DND-41 (cell line): ENCODE data around the gene PTPRA.

Experiments used
- ATAC-seq: fragments of 200-7000 bp; cut with Tn5 transposase; 3 replicates; pipeline ENCODE4 v1.9.1; 2021; ENCODE audit warnings: low read depth; ENCODE audit not compliant: insufficient read depth
- DNase-seq: peaks from one replicate; pipeline ENCODE4 v3.0.0-alpha.2; 2020
- H2AFZ ChIP-seq: 2 replicates; pipeline ENCODE4 v1.6.0; 2012; ENCODE audit warnings: low read depth, low read length
- H3K27ac ChIP-seq: 2 replicates; pipeline ENCODE4 v1.5.1; 2012; ENCODE audit warnings: low read length, inconsistent platforms
- H3K27me3 ChIP-seq: fragments of 200-600 bp; sonication (generic); 2 replicates; pipeline ENCODE4 v1.6.0; 2012; ENCODE audit warnings: low read length, mild to moderate bottlenecking, inconsistent platforms; ENCODE audit not compliant: insufficient read depth, poor library complexity
- H3K36me3 ChIP-seq: 2 replicates; pipeline ENCODE4 v1.5.1; 2012; ENCODE audit warnings: low read length, inconsistent platforms; ENCODE audit not compliant: insufficient read depth
- H3K4me1 ChIP-seq: 2 replicates; pipeline ENCODE4 v1.5.1; 2012; ENCODE audit warnings: mild to moderate bottlenecking, low read length; ENCODE audit not compliant: insufficient read depth
- H3K4me2 ChIP-seq: 2 replicates; pipeline ENCODE4 v1.6.0; 2012; ENCODE audit warnings: mild to moderate bottlenecking, moderate library complexity, low read length, inconsistent platforms; ENCODE audit not compliant: insufficient read depth
- H3K4me3 ChIP-seq, 2 experiments: fragments of 200-600 bp in 1 of 2; shearing (Covaris generic) in 1 of 2; 2 replicates each; pipeline ENCODE4 v1.5.1; 2012 to 2016; ENCODE audit warnings: inconsistent platforms in 2 of 2, low read length in 2 of 2, mild to moderate bottlenecking in 2 of 2, low read depth in 1 of 2, moderate library complexity in 1 of 2
- H3K79me2 ChIP-seq: 2 replicates; pipeline ENCODE4 v1.6.0; 2012; ENCODE audit warnings: low read length, inconsistent platforms; ENCODE audit not compliant: insufficient read depth
- H3K9ac ChIP-seq: 2 replicates; pipeline ENCODE4 v1.6.0; 2012; ENCODE audit warnings: low read depth, mild to moderate bottlenecking, inconsistent platforms, low read length, moderate library complexity
- H3K9me3 ChIP-seq: 2 replicates; pipeline ENCODE4 v1.5.1; 2012; ENCODE audit warnings: low read length, moderate library complexity, mild to moderate bottlenecking, inconsistent platforms; ENCODE audit not compliant: insufficient read depth, severe bottlenecking
- H4K20me1 ChIP-seq: 2 replicates; pipeline ENCODE4 v1.6.0; 2012; ENCODE audit warnings: low read length; ENCODE audit not compliant: insufficient read depth
- CTCF ChIP-seq: IDR thresholded peaks from 2 replicates; pipeline ENCODE4 v1.5.1; 2012; ENCODE audit warnings: borderline replicate concordance, low read length, moderate library complexity, mild to moderate bottlenecking; ENCODE audit not compliant: poor library complexity, severe bottlenecking; ENCODE audit errors: extremely low read depth
- EZH2 ChIP-seq: IDR thresholded peaks from 3 replicates; pipeline ENCODE4 v1.6.1; 2012; ENCODE audit warnings: borderline replicate concordance, low read depth, mild to moderate bottlenecking, moderate library complexity, low read length, inconsistent platforms; ENCODE audit not compliant: severe bottlenecking

PTPRA gene

GRCh38 chr20:2899243-2899642, 26.0 kb downstream of the PTPRA start:
- Histone ChIP-seq H3K4me2 (no peak overlapping the region), H3K27me3 (no peaks in the 10 kb centered on the region), H3K4me1 (peaks cover 3% of the 10 kb centered on the region; the same call in 1 of the 2 replicates), H3K36me3 (peaks cover under 1% of the 10 kb centered on the region; the same call in 1 of the 2 replicates), H2AFZ (no peak overlapping the region), H4K20me1 (peaks cover 25% of the 10 kb centered on the region; the same call in 1 of the 2 replicates), H3K4me3 (no peak overlapping the region), H3K9me3 (peaks cover 4% of the 10 kb centered on the region), H3K27ac (no peak overlapping the region), H3K9ac (no peak overlapping the region), H3K79me2 (peaks cover 78% of the 10 kb centered on the region)
- TF ChIP-seq CTCF (no peak), EZH2 (no peak)
- ATAC-seq (no peak), DNase-seq (no peak)

- Histone ChIP-seq H3K27me3 (no peaks in the 10 kb centered on the region), H3K4me3 (no peak overlapping the region), H3K4me2 (no peak overlapping the region), H4K20me1 (peaks cover 30% of the 10 kb centered on the region; the same call in 1 of the 2 replicates), H3K9ac (no peak overlapping the region), H3K4me1 (peaks cover 3% of the 10 kb centered on the region; the same call in 1 of the 2 replicates), H3K36me3 (no peaks in the 10 kb centered on the region), H3K9me3 (no peaks in the 10 kb centered on the region), H3K79me2 (peaks cover 74% of the 10 kb centered on the region), H2AFZ (no peak overlapping the region), H3K27ac (no peak overlapping the region)
- peak; percentile 83 for ATAC-seq
- no peak for DNase-seq
- TF ChIP-seq CTCF, result no peak
- TF ChIP-seq EZH2, result no peak
Measured at GRCh38 chr20:2900845-2901592, 27.7 kb downstream of the PTPRA start.

GRCh38 chr20:2902291-2902690, 29.0 kb downstream of the PTPRA start:
- Histone ChIP-seq H3K4me3 (no peak overlapping the region), H3K79me2 (peaks cover 70% of the 10 kb centered on the region), H3K27ac (no peak overlapping the region), H3K9me3 (no peaks in the 10 kb centered on the region), H3K27me3 (no peaks in the 10 kb centered on the region), H4K20me1 (peaks cover 23% of the 10 kb centered on the region; the same call in 1 of the 2 replicates), H3K4me2 (no peak overlapping the region), H3K9ac (no peak overlapping the region), H2AFZ (no peak overlapping the region), H3K4me1 (peaks cover 3% of the 10 kb centered on the region; the same call in 1 of the 2 replicates), H3K36me3 (no peaks in the 10 kb centered on the region)
- DNase-seq, result no peak
- TF ChIP-seq EZH2 (no peak), CTCF (no peak)
- no peak for ATAC-seq
